ENCODE measurements around the gene ATP6V0E2.

DNA sequence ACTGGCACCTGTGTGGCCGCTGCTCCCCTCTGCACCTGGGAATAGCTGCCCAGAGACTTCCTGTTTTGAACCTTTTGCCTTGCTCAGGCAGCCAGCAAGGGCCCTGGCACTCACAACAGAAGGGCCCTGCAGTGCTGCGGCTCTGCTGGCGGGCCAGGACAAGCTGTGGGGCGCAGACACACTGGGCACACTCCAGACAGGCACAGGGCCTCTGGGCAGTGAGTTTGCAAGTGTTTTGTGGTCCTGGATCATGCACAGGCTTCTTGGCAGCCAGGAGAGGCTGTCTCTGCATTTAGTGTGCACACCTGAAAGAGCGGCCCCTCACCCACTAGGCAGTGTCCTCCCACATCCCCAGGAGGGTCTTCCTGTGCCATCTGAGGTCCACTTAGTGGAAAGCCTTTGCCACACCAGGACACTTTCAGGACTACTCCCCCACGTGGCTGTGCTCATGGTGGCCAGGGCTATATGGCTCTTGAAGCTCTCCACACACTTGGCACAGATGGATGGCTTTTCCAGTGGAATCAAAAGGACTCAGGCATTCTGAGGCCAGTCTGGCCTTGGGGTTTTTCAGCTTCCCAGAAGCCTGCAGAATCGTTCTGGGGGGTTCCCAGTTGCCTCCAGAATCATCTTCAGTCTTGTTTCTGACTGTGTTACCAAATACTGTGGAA lies 5.0 kb upstream of the ATP6V0E2 start:
- TF ChIP-seq EZH2 (IDR thresholded peaks at IDR 0.05) (no peak), POLR2AphosphoS5 (IDR thresholded peaks at IDR 0.05; ENCODE audit: borderline replicate concordance, low read depth, low read length) (no peak)
